Neural progenitor cell (in vitro differentiated cells): ENCODE results near the gene FAM13B. TPM values are rescaled to one million over a fixed set of nuclear protein-coding genes. Genes with fewer than 3 reads are reported as not detected.

ENCODE experiments used
- DNase-seq: peaks from one replicate; pipeline ENCODE4 v3.0.0-alpha.2; 2016; ENCODE audit warnings: low spot score
- H2AFZ ChIP-seq: fragments of 200-600 bp; sonication (generic); replicated peaks from 2 replicates; pipeline ENCODE4 v1.6.1; 2016; ENCODE audit warnings: antibody characterized with exemption
- H3F3A ChIP-seq: fragments of 200-600 bp; sonication (generic); 2 replicates; pipeline ENCODE4 v1.6.1; 2016; ENCODE audit warnings: antibody characterized with exemption, low read depth
- H3K27ac ChIP-seq: fragments of 200-600 bp; sonication (generic); 2 replicates; pipeline ENCODE4 v1.5.1; 2016; ENCODE audit warnings: mild to moderate bottlenecking
- H3K27me3 ChIP-seq: fragments of 200-600 bp; sonication (generic); 2 replicates; pipeline ENCODE4 v1.6.1; 2016; ENCODE audit warnings: mild to moderate bottlenecking, moderate library complexity
- H3K36me3 ChIP-seq: fragments of 200-600 bp; sonication (generic); 2 replicates; pipeline ENCODE4 v1.5.1; 2016
- H3K4me1 ChIP-seq: fragments of 200-600 bp; sonication (generic); 2 replicates; pipeline ENCODE4 v1.6.1; 2016; ENCODE audit warnings: mixed run types
- H3K4me2 ChIP-seq: fragments of 200-600 bp; sonication (generic); 2 replicates; pipeline ENCODE4 v1.6.1; 2016
- H3K4me3 ChIP-seq: fragments of 200-600 bp; sonication (generic); 2 replicates; pipeline ENCODE4 v1.5.1; 2016
- H3K79me2 ChIP-seq: fragments of 200-600 bp; sonication (generic); 2 replicates; pipeline ENCODE4 v1.6.1; 2016; ENCODE audit warnings: low read depth
- H3K9ac ChIP-seq: fragments of 200-600 bp; sonication (generic); 2 replicates; pipeline ENCODE4 v1.6.1; 2016
- H3K9me3 ChIP-seq: fragments of 200-600 bp; sonication (generic); 2 replicates; pipeline ENCODE4 v1.5.1; 2016; ENCODE audit warnings: low read depth
- H4K20me1 ChIP-seq: fragments of 200-600 bp; sonication (generic); 2 replicates; pipeline ENCODE4 v1.6.1; 2016; ENCODE audit warnings: low read depth
- H3K27ac Mint-ChIP-seq: 3 replicates; pipeline ENCODE4 v1.8.0; 2021; ENCODE audit warnings: mixed read lengths
- H3K27me3 Mint-ChIP-seq: 2 replicates; pipeline ENCODE4 v1.8.0; 2022; ENCODE audit warnings: low read depth, mild to moderate bottlenecking, inconsistent platforms, moderate library complexity, mixed read lengths; ENCODE audit not compliant: insufficient read depth
- H3K36me3 Mint-ChIP-seq: 3 replicates; pipeline ENCODE4 v1.8.0; 2021; ENCODE audit warnings: mixed read lengths
- H3K4me1 Mint-ChIP-seq: 3 replicates; pipeline ENCODE4 v1.8.0; 2021; ENCODE audit warnings: mixed read lengths
- H3K4me3 Mint-ChIP-seq: 3 replicates; pipeline ENCODE4 v1.8.0; 2021; ENCODE audit warnings: mild to moderate bottlenecking, moderate library complexity, mixed read lengths
- H3K9me3 Mint-ChIP-seq: 3 replicates; pipeline ENCODE4 v1.8.0; 2020; ENCODE audit warnings: mixed read lengths
- EZH2 ChIP-seq: fragments of 200-600 bp; sonication (generic); IDR thresholded peaks from 2 replicates; pipeline ENCODE4 v1.6.1; 2017; ENCODE audit warnings: antibody characterized with exemption, mild to moderate bottlenecking, moderate library complexity
- EZH2phosphoT487 ChIP-seq: fragments of 200-600 bp; sonication (generic); IDR thresholded peaks from 2 replicates; pipeline ENCODE4 v1.6.1; 2017; ENCODE audit warnings: antibody characterized with exemption
- small RNA-seq: library from RNA; depleted of rRNA; stranded (forward); fragments of <200 nt; gene quantifications from one replicate; pipeline ENCODE3, GENCODE V24; 2015
- total RNA-seq: library from RNA; depleted of rRNA; stranded (reverse); fragments of >200 nt; gene quantifications from 2 replicates; pipeline ENCODE4 v1.2.3, GENCODE V29; 2015; ENCODE audit warnings: low replicate concordance
- TF ChIP-seq, protein P1 (sequence below): fragments of 200-600 bp; sonication (generic); IDR thresholded peaks from 2 replicates; pipeline ENCODE4 v1.5.1; 2017; ENCODE audit warnings: antibody characterized with exemption, mild to moderate bottlenecking

Gene FAM13B
- total RNA-seq, 1 donor from 2014 or later, result 41.7 TPM

DNA sequence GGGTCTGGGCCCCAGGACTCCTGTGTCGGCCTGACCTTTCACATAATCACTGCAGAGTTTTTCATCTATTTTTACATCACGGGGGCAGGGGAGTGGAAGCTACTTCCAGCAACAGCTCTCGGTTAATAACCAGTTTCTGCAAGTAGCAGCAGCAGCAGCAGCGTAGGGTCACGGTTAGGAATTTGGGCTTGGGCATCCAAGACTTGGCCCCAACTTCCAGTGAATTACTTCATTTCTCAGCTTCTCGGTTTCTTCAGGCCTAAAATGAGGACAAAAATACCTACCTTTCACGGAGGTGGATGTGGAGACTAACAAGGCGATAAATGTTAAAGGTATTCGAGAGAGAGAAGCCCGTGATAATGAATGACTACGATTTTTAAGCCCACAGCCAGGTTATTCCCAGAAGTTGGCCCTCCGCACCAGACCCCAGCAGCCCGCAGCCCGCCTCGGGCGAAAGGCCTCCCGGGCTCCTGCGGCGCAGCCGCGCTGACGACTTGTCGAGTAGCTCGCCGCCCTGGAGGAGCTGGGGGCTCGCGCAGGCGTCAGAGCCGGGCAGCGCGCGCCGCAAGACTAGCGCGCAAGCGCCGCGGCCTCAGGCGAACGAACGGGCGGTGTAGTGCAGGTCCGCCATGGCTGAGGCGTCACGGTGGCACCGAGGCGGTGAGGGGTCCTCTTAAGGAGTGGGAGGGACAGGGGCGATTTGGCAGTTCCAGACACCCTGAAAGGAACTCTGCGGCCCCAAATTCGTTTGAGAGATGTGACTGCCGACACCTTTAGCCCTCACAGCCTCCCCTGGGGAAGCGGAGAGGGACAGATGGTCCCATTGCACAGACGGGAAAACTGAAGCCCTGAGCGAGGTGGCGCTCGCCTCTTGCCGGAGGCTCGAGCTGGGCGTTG is 143.8 kb downstream of the FAM13B start, which contains the start of gene PKD2L2:
Gene PKD2L2 (plus strand): TSS at position 595 of the 897 bp plus-strand sequence. CDS start 35 bp downstream, at position 630.
- peaks cover 8% of the 10 kb centered on the region for H3K4me1 ChIP-seq
- no peaks in the 10 kb centered on the region for H3K36me3 ChIP-seq
- Mint-ChIP-seq H3K4me1 (peaks cover 19% of the 10 kb centered on the region), H3K36me3 (no peaks in the 10 kb centered on the region), H3K27me3 (no peaks in the 10 kb centered on the region), H3K4me3 (peak within 1 kb of the TSS; percentile 34), H3K27ac (peak within 1 kb of the TSS; percentile 92), H3K9me3 (no peaks in the 10 kb centered on the region)
- H3K79me2 ChIP-seq, result no peaks in the 10 kb centered on the region
- peak within 1 kb of the TSS; percentile 91 for H2AFZ ChIP-seq
- H3K27ac ChIP-seq, result peak within 1 kb of the TSS; percentile 51
- H3K9me3 ChIP-seq, result no peaks in the 10 kb centered on the region
- H3K9ac ChIP-seq, result no peak within 1 kb of the TSS
- H4K20me1 ChIP-seq, result no peaks in the 10 kb centered on the region
- no peaks in the 10 kb centered on the region for H3K27me3 ChIP-seq
- peak within 1 kb of the TSS; percentile 6 for H3K4me3 ChIP-seq
- H3F3A ChIP-seq, result peaks cover 13% of the 10 kb centered on the region
- H3K4me2 ChIP-seq, result peak within 1 kb of the TSS; percentile 43
- DNase-seq, result peak; percentile 84
- TF ChIP-seq, protein P1, sequence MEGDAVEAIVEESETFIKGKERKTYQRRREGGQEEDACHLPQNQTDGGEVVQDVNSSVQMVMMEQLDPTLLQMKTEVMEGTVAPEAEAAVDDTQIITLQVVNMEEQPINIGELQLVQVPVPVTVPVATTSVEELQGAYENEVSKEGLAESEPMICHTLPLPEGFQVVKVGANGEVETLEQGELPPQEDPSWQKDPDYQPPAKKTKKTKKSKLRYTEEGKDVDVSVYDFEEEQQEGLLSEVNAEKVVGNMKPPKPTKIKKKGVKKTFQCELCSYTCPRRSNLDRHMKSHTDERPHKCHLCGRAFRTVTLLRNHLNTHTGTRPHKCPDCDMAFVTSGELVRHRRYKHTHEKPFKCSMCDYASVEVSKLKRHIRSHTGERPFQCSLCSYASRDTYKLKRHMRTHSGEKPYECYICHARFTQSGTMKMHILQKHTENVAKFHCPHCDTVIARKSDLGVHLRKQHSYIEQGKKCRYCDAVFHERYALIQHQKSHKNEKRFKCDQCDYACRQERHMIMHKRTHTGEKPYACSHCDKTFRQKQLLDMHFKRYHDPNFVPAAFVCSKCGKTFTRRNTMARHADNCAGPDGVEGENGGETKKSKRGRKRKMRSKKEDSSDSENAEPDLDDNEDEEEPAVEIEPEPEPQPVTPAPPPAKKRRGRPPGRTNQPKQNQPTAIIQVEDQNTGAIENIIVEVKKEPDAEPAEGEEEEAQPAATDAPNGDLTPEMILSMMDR, result peak; percentile 8
- no peak for TF ChIP-seq EZH2

DNA sequence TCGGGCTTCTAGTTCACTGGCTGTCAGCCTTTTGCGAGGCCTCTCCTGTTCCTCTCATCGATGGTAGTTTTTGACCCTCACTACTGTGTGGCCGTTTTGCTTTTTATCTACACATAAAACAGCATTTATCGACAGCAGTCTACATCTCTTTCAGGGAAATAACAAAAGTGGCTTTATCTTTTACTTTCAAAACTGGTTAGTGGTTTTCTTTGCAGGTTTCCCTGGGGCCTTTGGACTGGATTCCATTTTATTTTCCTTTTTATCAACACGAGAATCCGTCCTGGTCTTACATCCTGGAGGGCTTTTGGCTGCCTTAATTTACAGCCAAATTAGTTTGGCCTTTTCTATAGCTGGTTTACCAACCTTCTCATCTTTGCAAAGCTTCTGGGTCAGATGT is 144.4 kb downstream of the FAM13B start:
- no peaks in the 10 kb centered on the region for H3K9me3 ChIP-seq
- no peak overlapping the region for H3K9ac ChIP-seq
- Mint-ChIP-seq H3K9me3 (no peaks in the 10 kb centered on the region), H3K36me3 (no peaks in the 10 kb centered on the region), H3K4me1 (peaks cover 19% of the 10 kb centered on the region), H3K27me3 (no peaks in the 10 kb centered on the region), H3K4me3 (peak overlapping the region; percentile 34), H3K27ac (peak overlapping the region; percentile 92)
- peak; percentile 8 for DNase-seq
- no peaks in the 10 kb centered on the region for H3K27me3 ChIP-seq
- peaks cover 8% of the 10 kb centered on the region for H3K4me1 ChIP-seq
- peaks cover 13% of the 10 kb centered on the region for H3F3A ChIP-seq
- H3K79me2 ChIP-seq, result no peaks in the 10 kb centered on the region
- H2AFZ ChIP-seq, result peak overlapping the region; percentile 91
- peak overlapping the region; percentile 51 for H3K27ac ChIP-seq
- peak overlapping the region; percentile 6 for H3K4me3 ChIP-seq
- H3K4me2 ChIP-seq, result peak overlapping the region; percentile 20
- TF ChIP-seq EZH2phosphoT487 (no peak), EZH2 (no peak)
- TF ChIP-seq, protein P1, result no peak
- H4K20me1 ChIP-seq, result no peaks in the 10 kb centered on the region
- H3K36me3 ChIP-seq, result no peaks in the 10 kb centered on the region

Small RNAs within 50 kb of the gene (small RNA-seq; reads per million reads assigned to genes)
- gene RNU6-1148P, result not detected

Other genes starting within 250 kb of the FAM13B start
- gene MYOT, start 165.2 kb downstream of the FAM13B start, total RNA-seq, result not detected in 2 replicates
- not detected in 2 replicates for gene PKD2L2, start 143.6 kb downstream of the FAM13B start, total RNA-seq
- 0.25 TPM in 1 of 2 replicates, not detected in the other for gene WNT8A, start 51.0 kb upstream of the FAM13B start, total RNA-seq
- gene NME5, start 106.3 kb upstream of the FAM13B start, total RNA-seq, result 6.7 and 8.0 TPM in 2 replicates
- gene BRD8, start 145.6 kb upstream of the FAM13B start, total RNA-seq, result 113 and 150 TPM in 2 replicates
- 128 and 158 TPM in 2 replicates for gene KIF20A, start 146.0 kb upstream of the FAM13B start, total RNA-seq
- 62.8 and 83.3 TPM in 2 replicates for gene CDC23, start 180.2 kb upstream of the FAM13B start, total RNA-seq
- gene GFRA3, start 241.5 kb upstream of the FAM13B start, total RNA-seq, result not detected in 2 replicates